Measurements from ENCODE around the gene MSMO1. TPM values are rescaled to one million over a fixed set of nuclear protein-coding genes. Genes with fewer than 3 reads are reported as not detected.

MSMO1 gene
- total RNA-seq, 1 experiment from 2014 or later: 80.4 TPM

DNA sequence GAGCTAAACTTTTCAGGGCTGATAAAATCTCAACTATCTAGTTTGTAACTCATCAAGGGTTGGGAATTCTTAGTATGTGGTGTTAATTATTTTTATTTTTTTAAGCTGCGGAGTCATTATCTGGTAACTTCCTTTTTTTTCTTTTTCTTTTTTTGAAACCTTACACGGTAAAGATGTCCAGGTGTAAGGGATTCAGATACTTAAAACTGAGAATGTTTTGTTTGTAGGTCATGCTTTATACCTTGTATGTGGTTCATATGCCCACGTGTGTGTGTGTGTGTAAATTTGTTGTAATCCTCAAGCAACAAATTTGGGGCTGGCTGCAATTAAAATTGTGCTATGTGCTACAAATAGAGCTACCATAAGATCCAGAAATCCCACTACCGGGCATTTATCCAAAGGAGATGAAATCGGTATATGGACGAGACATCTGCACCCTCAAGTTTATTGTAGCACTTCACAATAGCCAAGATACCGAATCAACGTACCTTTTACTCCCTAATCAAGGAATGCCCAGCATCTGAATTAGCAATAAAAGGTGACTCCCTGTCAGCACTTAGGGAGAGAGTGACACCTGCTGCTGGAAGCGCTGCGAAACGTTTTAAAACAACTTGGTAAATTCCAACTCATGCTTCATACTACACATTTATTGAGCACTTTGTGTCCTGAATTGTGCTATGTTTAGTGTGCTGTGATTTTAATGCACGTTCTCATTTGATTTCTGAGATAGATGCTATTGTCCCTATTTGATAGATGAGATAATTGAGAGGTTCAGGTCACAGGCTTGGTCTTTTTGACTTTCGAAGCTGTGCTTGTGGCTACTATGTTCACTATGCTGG, 16.1 kb downstream of the MSMO1 start:
- intact Hi-C loops (cut with micrococcal nuclease): loop anchor here (1.0 kb wide), 1 partner anchor 212 kb away; no protein-coding TSS in a partner anchor
- no peaks in the 10 kb centered on the region for H3K27me3 Mint-ChIP-seq (ENCODE audit: insufficient read depth, unreplicated experiment)
- TF ChIP-seq, protein P1, sequence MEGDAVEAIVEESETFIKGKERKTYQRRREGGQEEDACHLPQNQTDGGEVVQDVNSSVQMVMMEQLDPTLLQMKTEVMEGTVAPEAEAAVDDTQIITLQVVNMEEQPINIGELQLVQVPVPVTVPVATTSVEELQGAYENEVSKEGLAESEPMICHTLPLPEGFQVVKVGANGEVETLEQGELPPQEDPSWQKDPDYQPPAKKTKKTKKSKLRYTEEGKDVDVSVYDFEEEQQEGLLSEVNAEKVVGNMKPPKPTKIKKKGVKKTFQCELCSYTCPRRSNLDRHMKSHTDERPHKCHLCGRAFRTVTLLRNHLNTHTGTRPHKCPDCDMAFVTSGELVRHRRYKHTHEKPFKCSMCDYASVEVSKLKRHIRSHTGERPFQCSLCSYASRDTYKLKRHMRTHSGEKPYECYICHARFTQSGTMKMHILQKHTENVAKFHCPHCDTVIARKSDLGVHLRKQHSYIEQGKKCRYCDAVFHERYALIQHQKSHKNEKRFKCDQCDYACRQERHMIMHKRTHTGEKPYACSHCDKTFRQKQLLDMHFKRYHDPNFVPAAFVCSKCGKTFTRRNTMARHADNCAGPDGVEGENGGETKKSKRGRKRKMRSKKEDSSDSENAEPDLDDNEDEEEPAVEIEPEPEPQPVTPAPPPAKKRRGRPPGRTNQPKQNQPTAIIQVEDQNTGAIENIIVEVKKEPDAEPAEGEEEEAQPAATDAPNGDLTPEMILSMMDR (IDR thresholded peaks at IDR 0.05; ENCODE audit: unreplicated experiment): no peak
- ChIA-PET CTCF (interaction anchor here (0.6 to 4.0 kb wide), 7 partner anchors 10 to 231 kb away, joined by 3 to 26 read pairs (median 3); partner anchors contain the start of gene TMEM192), POLR2A (interaction anchor here (1.3 to 3.5 kb wide), 5 partner anchors 8 to 231 kb away, joined by 4 to 11 read pairs (median 4); partner anchors contain the start of genes MSMO1 and TMEM192)
- no peaks in the 10 kb centered on the region for H3K4me1 Mint-ChIP-seq (ENCODE audit: insufficient read depth, unreplicated experiment)
- BruUV-seq (replicated peaks): no TSS peak
- peaks cover 57% of the 10 kb centered on the region for H3K36me3 Mint-ChIP-seq (ENCODE audit: insufficient read depth, unreplicated experiment)
- no peak overlapping the region for H3K4me3 Mint-ChIP-seq (ENCODE audit: unreplicated experiment)
- no peaks in the 10 kb centered on the region for H3K9me3 Mint-ChIP-seq (ENCODE audit: unreplicated experiment)
- H3K27ac Mint-ChIP-seq (ENCODE audit: low read depth, unreplicated experiment): no peak overlapping the region
- no peak for DNase-seq (ENCODE audit: unreplicated experiment)

DNA sequence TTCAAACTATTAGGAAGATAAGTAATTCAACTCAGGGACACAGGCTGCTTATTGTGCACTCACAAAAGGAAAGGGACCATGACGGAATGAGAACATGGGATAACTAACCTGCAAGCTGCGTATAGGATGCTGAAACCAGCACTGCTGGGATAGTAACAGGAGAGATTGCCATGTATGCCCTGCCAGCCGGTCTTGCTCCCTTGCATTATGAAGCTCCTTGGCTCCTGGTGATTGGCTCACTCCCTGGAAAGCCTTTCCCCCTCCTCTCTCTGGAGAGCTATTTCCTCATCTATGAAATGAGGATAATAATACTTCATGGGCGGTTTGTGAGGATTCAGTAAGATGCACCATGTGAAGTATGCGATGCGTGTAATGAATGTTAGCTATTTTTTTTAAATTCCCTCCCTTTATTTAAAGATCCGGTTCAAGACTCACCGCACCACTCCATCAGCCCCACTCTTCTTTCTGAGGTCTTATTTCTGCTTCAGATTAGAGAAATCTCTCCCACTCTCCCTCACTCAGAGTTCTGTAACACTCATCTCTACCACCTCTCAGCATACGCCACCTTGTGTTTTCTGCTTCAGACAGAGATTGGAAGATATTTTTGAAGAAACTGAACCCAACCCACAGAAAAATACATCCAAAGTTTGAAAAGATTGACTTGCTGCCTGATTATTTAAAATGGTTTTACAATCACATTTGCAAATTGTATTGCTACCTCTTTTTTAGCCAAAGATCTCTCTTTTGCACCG, 18.4 kb downstream of the MSMO1 start:
- no peaks in the 10 kb centered on the region for H3K9me3 Mint-ChIP-seq (ENCODE audit: unreplicated experiment)
- H3K27ac Mint-ChIP-seq (ENCODE audit: low read depth, unreplicated experiment): no peak overlapping the region
- no peaks in the 10 kb centered on the region for H3K27me3 Mint-ChIP-seq (ENCODE audit: insufficient read depth, unreplicated experiment)
- ChIA-PET POLR2A (interaction anchor here (0.6 to 3.5 kb wide), 5 partner anchors 8 to 1850 kb away, joined by 3 to 11 read pairs (median 3); partner anchors contain the start of gene MSMO1), CTCF (interaction anchor here (0.6 to 4.0 kb wide), 7 partner anchors 9 to 392 kb away, joined by 3 to 26 read pairs (median 4); no protein-coding TSS in a partner anchor)
- intact Hi-C loops (cut with micrococcal nuclease): no loop called here
- BruUV-seq (replicated peaks): no TSS peak
- H3K4me1 Mint-ChIP-seq (ENCODE audit: insufficient read depth, unreplicated experiment): peaks cover 6% of the 10 kb centered on the region
- no peak for DNase-seq (ENCODE audit: unreplicated experiment)
- peaks cover 34% of the 10 kb centered on the region for H3K36me3 Mint-ChIP-seq (ENCODE audit: insufficient read depth, unreplicated experiment)
- TF ChIP-seq, protein P1 (IDR thresholded peaks at IDR 0.05; ENCODE audit: unreplicated experiment): no peak
- no peak overlapping the region for H3K4me3 Mint-ChIP-seq (ENCODE audit: unreplicated experiment)

DNA sequence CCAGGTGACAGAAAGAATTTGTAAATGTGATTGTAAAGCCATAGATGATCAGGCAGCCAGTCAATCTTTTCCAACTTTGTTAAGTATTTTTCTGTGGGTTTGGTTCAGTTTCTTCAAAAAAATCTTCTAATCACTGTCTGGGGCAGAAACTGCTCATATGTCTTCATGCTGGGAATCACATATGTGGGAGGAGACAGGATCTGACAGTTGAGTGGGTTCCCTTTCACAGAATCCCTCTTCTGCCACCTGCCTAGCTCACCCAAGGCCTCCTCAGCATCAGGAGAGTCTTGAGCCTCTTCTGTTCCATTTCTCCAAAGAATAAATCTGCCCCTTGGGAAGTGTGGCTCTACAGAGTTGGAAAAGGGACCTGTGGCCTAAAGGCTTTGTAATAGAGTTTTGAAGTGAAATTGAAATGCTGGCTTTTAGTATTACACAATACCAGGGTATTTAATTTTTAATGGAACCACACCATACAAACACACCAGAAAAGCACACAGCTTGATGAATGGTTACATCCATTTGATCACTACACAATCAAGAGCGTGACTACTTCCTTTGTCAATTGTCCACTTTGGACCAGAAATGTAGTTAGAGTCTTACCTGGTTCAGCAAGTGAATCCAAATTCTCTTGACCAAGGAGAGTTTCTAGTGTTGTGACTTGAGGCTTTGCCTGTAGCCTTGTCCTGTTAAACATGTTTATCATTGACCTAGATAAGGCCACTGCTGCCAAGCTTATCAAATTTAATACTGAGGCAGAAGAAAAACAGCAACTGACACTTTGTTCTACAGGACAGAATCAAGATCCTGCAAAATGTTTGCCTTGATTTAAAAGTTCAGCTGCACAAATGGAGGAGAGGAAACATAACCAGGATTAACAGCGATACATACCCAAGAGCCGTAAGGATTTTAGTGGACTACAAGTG, 20.4 kb downstream of the MSMO1 start:
- ChIA-PET CTCF (interaction anchor here (1.1 to 12.7 kb wide), 3 partner anchors 114 to 217 kb away, joined by 4 to 92 read pairs (median 14); no protein-coding TSS in a partner anchor), POLR2A (interaction anchor here (1.3 to 1.5 kb wide), 2 partner anchors 11 to 12 kb away, joined by 3 to 11 read pairs; no protein-coding TSS in a partner anchor)
- no peak overlapping the region for H3K27ac Mint-ChIP-seq (ENCODE audit: low read depth, unreplicated experiment)
- TF ChIP-seq, protein P1 (IDR thresholded peaks at IDR 0.05; ENCODE audit: unreplicated experiment): no peak
- no peak for DNase-seq (ENCODE audit: unreplicated experiment)
- H3K4me3 Mint-ChIP-seq (ENCODE audit: unreplicated experiment): no peak overlapping the region
- H3K9me3 Mint-ChIP-seq (ENCODE audit: unreplicated experiment): no peaks in the 10 kb centered on the region
- peaks cover 20% of the 10 kb centered on the region for H3K36me3 Mint-ChIP-seq (ENCODE audit: insufficient read depth, unreplicated experiment)
- intact Hi-C loops (cut with micrococcal nuclease): no loop called here
- peaks cover 6% of the 10 kb centered on the region for H3K4me1 Mint-ChIP-seq (ENCODE audit: insufficient read depth, unreplicated experiment)
- no peaks in the 10 kb centered on the region for H3K27me3 Mint-ChIP-seq (ENCODE audit: insufficient read depth, unreplicated experiment)
- BruUV-seq (replicated peaks): no TSS peak

All from MCF 10A (cell line).